Right ventricle myocardium superior (tissue), 1 donor: ENCODE results near the gene PDE6C. TPM values are rescaled to one million over a fixed set of nuclear protein-coding genes. Genes with fewer than 3 reads are reported as not detected.

Source experiments
- total RNA-seq: library from RNA; stranded (reverse); fragmentation: NEBNext Ultra II Directional; extraction: Animal tissue kit (Norgen Biotek cat#: 25700); gene quantifications from one replicate; pipeline ENCODE4 v1.2.1, GENCODE V29; 2021
- donor health status: DM: no; HTN: yes; CAD: no; lungs with severe emphysema.

PDE6C gene
- total RNA-seq, 1 donor from 2014 or later, result not detected

Other genes with a start within 250 kb of the PDE6C start
- 30.4 TPM for gene MYOF, start 130.2 kb upstream of the PDE6C start, total RNA-seq
- 0.59 TPM for gene CEP55, start 115.9 kb upstream of the PDE6C start, total RNA-seq
- 0.16 TPM for gene FFAR4, start 45.9 kb upstream of the PDE6C start, total RNA-seq
- gene RBP4, start 11.3 kb upstream of the PDE6C start, total RNA-seq, result 4.9 TPM
- 11.9 TPM for gene FRA10AC1, start 90.1 kb downstream of the PDE6C start, total RNA-seq
- gene LGI1, start 145.4 kb downstream of the PDE6C start, total RNA-seq, result 0.13 TPM